ENCODE data around the gene ZNF543.
A peak's percentile ranks its signal among the peaks of the same experiment; 100 is the strongest.
"Not testable (repeated sequence)": the region's sequence is repeated elsewhere in the genome, so short reads cannot be mapped to it uniquely, and the experiment has no call there.

Gene ZNF543

DNA sequence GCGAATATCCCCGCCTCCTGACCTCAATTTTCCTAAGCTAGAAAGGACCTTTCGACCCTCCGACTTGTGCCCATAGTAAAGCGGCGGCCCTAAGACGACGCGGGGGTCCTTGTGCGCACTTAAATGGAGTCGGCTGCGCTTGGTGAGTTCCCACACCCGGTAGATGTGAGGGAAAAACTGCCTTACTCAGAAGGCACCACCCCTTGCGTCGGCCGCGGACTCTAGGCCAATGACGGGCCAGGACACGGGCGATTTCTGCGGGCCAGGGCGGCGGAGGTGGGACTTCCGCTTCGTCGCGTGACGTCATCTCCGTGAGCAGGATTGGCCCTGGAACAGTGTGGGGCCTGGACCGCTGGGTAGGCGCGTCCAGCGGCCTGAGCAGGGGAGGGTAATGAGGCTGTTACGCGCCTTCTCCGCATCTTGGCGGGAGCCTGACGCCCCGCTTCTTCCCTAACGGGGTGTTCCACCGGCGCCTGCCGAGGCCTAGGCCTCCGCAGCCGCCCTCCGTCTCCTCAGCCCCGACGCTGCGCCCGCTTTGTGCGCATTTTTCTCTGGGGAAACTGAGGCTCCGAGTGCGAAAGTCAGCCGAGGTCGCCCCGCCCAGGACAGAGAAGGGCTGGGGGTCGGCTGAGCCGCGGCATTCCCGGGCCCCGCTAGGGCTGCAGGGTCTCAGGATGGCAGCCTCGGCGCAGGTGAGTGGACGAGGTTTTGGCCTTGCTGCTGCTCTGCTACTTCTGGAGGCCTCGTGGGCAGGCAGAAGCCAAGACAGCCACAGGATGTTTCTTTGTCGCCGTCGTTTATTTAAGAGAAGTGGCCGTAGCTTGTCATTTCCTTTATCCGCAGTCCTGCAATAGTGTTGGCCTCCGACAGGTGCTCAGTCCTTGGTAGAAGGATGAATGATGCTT is at the start of gene ZNF543:
Gene ZNF543, plus strand, starts transcription at position 293 of the 905 bp plus-strand sequence. Its CDS starts 382 bp downstream, at position 675.
- peak within 1 kb of the TSS; percentile 95 for H3K4me3 ChIP-seq (ENCODE audit: low read length)
- peaks cover 20% of the 10 kb centered on the region for H3K27me3 ChIP-seq (ENCODE audit: insufficient read depth, low read length)
- no peak within 1 kb of the TSS for H3K27ac ChIP-seq (ENCODE audit: low read length)
- peaks cover 21% of the 10 kb centered on the region for H3K36me3 ChIP-seq (ENCODE audit: insufficient read depth, low read depth, low read length)
- peak within 1 kb of the TSS; percentile 92 for H3K9ac ChIP-seq (ENCODE audit: low read depth, low read length)
- H3K4me1 ChIP-seq (ENCODE audit: insufficient read depth, low read length) = 0 out of 2 replicates have a peak, but pooled peaks cover 6% of the 10 kb centered on the region
- no peaks in the 10 kb centered on the region for H3K9me3 ChIP-seq (ENCODE audit: insufficient read depth, low read depth, low read length)

- no peaks in the 10 kb centered on the region for H3K9me3 ChIP-seq (ENCODE audit: insufficient read depth, low read depth, low read length)
- H3K9ac ChIP-seq (ENCODE audit: low read depth, low read length) = no peak overlapping the region
- H3K4me3 ChIP-seq (ENCODE audit: low read length) = no peak overlapping the region
- H3K4me1 ChIP-seq (ENCODE audit: insufficient read depth, low read length) = no peaks in the 10 kb centered on the region
- H3K36me3 ChIP-seq (ENCODE audit: insufficient read depth, low read depth, low read length) = no peaks in the 10 kb centered on the region
- H3K27me3 ChIP-seq (ENCODE audit: insufficient read depth, low read length) = no peaks in the 10 kb centered on the region
- no peak overlapping the region for H3K27ac ChIP-seq (ENCODE audit: low read length)
Measured at GRCh38 chr19:57271280-57271679, 49.0 kb upstream of the ZNF543 start.

DNA sequence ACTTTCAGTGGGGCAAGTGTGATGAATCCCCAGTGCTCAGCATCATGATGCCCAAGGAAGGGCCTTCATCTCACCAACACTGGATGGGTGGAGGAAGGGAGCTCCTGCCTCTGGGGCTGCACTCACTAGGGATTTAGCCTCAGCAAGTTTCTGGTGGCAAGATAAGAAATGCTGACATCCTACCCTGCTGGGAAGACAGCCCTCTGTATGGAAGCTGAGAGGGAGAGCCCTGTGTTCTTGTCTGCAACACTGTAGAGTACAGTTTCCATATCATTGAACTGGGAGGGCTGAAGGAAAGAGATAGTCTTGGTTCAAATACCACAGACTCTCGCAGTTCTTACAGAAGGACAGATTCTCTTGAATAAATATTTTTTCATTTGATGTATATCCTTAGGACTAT is 47.3 kb upstream of the ZNF543 start:
- no peak overlapping the region for H3K9ac ChIP-seq (ENCODE audit: low read depth, low read length)
- H3K27ac ChIP-seq (ENCODE audit: low read length) = no peak overlapping the region
- no peaks in the 10 kb centered on the region for H3K4me1 ChIP-seq (ENCODE audit: insufficient read depth, low read length)
- H3K36me3 ChIP-seq (ENCODE audit: insufficient read depth, low read depth, low read length) = no peaks in the 10 kb centered on the region
- H3K27me3 ChIP-seq (ENCODE audit: insufficient read depth, low read length) = no peaks in the 10 kb centered on the region
- H3K4me3 ChIP-seq (ENCODE audit: low read length) = no peak overlapping the region
- H3K9me3 ChIP-seq (ENCODE audit: insufficient read depth, low read depth, low read length) = no peaks in the 10 kb centered on the region

- Histone ChIP-seq H3K27ac (ENCODE audit: low read length) (no peak overlapping the region), H3K9ac (ENCODE audit: low read depth, low read length) (no peak overlapping the region)
Measured at GRCh38 chr19:57276430-57276829, 43.8 kb upstream of the ZNF543 start.

GRCh38 chr19:57278481-57278880 is 41.8 kb upstream of the ZNF543 start:
- not testable (repeated sequence) for H3K9ac ChIP-seq (ENCODE audit: low read depth, low read length); H3K36me3 ChIP-seq (ENCODE audit: insufficient read depth, low read depth, low read length); H3K27me3 ChIP-seq (ENCODE audit: insufficient read depth, low read length); H3K4me3 ChIP-seq (ENCODE audit: low read length); H3K27ac ChIP-seq (ENCODE audit: low read length); H3K9me3 ChIP-seq (ENCODE audit: insufficient read depth, low read depth, low read length)
- H3K4me1 ChIP-seq (ENCODE audit: insufficient read depth, low read length) = peaks cover 11% of the 10 kb centered on the region

More at GRCh38 chr19:57276430-57276829, 43.8 kb upstream of the ZNF543 start:
- no peaks in the 10 kb centered on the region for H3K27me3 ChIP-seq (ENCODE audit: insufficient read depth, low read length)
- peaks cover 6% of the 10 kb centered on the region; the same call in 1 of the 2 replicates for H3K4me1 ChIP-seq (ENCODE audit: insufficient read depth, low read length)
- H3K9me3 ChIP-seq (ENCODE audit: insufficient read depth, low read depth, low read length) = no peaks in the 10 kb centered on the region
- H3K36me3 ChIP-seq (ENCODE audit: insufficient read depth, low read depth, low read length) = no peaks in the 10 kb centered on the region
- no peak overlapping the region for H3K4me3 ChIP-seq (ENCODE audit: low read length)

DNA sequence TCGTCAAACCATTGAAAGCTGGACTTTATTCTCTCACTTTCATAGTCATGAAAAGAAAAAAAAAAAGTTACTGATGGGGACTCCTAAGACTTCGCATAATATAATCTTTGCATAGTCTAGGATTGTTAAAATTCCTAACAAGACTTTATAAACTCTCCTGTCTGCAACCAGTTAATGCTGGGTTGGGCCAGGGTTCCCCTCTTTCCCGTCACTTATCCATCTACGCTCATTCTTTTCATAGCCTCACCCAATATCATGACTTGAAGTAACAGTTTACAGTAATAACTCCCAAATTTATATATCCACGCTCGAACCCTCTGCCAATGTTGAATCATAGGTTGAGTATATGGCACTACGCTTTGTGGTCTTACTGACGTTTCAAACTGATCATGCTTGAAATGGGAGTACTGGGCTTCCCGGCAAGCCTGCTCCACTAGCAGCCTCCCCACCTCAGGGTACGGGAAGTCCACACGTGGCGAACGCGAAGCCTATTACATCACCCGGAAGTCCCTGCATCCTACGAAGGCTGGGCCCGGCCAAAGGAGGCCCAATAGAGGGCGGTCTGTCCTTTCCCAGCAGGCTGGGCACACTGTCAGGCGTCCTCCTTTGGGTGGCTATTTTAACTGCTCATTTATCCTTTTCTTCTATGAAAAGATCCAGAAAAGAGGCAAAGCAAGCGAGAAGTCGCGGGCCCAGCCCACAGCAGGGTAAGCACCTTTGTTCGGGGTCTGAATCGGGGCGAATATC is 40.7 kb upstream of the ZNF543 start:
- no peaks in the 10 kb centered on the region for H3K27me3 ChIP-seq (ENCODE audit: insufficient read depth, low read length)
- peaks cover 11% of the 10 kb centered on the region for H3K4me1 ChIP-seq (ENCODE audit: insufficient read depth, low read length)
- peak overlapping the region; percentile 100 for H3K9ac ChIP-seq (ENCODE audit: low read depth, low read length)
- H3K36me3 ChIP-seq (ENCODE audit: insufficient read depth, low read depth, low read length) = peaks cover 16% of the 10 kb centered on the region
- H3K4me3 ChIP-seq (ENCODE audit: low read length) = peak overlapping the region; percentile 100
- peak overlapping the region; percentile 95 for H3K27ac ChIP-seq (ENCODE audit: low read length)
- H3K9me3 ChIP-seq (ENCODE audit: insufficient read depth, low read depth, low read length) = no peaks in the 10 kb centered on the region

GRCh38 chr19:57280165-57280961 is 39.9 kb upstream of the ZNF543 start, which contains the start of gene ZNF460:
TSS of gene ZNF460 (plus strand) at chr19:57280485. CDS start at chr19:57280807, 322 bp downstream.
- Histone ChIP-seq H3K9ac (ENCODE audit: low read depth, low read length) (peak within 1 kb of the TSS; percentile 100), H3K27me3 (ENCODE audit: insufficient read depth, low read length) (no peaks in the 10 kb centered on the region), H3K9me3 (ENCODE audit: insufficient read depth, low read depth, low read length) (no peaks in the 10 kb centered on the region), H3K4me3 (ENCODE audit: low read length) (peak within 1 kb of the TSS; percentile 100), H3K27ac (ENCODE audit: low read length) (peak within 1 kb of the TSS; percentile 95), H3K36me3 (ENCODE audit: insufficient read depth, low read depth, low read length) (peaks cover 23% of the 10 kb centered on the region), H3K4me1 (ENCODE audit: insufficient read depth, low read length) (peaks cover 11% of the 10 kb centered on the region)

DNA sequence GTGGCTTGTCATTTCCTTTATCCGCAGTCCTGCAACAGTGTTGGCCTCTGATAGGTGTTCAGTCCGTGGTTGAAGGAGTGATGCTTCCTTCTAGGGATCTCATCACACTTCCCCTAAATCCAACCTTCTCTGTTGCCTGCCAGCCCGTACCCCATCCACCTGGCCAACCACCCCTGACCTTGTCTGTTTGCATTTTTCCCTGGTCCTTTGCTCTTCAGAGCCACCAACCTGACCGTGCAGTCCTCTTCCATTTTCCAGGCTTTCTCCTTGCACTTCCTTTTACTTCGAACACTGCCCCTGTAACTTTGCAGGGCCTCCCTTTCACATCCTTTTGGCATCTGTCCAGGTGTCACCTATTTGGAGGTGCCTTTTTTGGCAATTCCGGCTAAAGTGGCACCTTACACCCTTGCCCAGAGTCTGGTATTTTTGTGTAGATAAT is 39.3 kb upstream of the ZNF543 start:
- Histone ChIP-seq H3K27ac (ENCODE audit: low read length) (peak overlapping the region; percentile 83), H3K9ac (ENCODE audit: low read depth, low read length) (peak overlapping the region; percentile 100), H3K4me3 (ENCODE audit: low read length) (peak overlapping the region; percentile 100), H3K27me3 (ENCODE audit: insufficient read depth, low read length) (no peaks in the 10 kb centered on the region), H3K4me1 (ENCODE audit: insufficient read depth, low read length) (peaks cover 11% of the 10 kb centered on the region), H3K9me3 (ENCODE audit: insufficient read depth, low read depth, low read length) (no peaks in the 10 kb centered on the region), H3K36me3 (ENCODE audit: insufficient read depth, low read depth, low read length) (peaks cover 30% of the 10 kb centered on the region)

DNA sequence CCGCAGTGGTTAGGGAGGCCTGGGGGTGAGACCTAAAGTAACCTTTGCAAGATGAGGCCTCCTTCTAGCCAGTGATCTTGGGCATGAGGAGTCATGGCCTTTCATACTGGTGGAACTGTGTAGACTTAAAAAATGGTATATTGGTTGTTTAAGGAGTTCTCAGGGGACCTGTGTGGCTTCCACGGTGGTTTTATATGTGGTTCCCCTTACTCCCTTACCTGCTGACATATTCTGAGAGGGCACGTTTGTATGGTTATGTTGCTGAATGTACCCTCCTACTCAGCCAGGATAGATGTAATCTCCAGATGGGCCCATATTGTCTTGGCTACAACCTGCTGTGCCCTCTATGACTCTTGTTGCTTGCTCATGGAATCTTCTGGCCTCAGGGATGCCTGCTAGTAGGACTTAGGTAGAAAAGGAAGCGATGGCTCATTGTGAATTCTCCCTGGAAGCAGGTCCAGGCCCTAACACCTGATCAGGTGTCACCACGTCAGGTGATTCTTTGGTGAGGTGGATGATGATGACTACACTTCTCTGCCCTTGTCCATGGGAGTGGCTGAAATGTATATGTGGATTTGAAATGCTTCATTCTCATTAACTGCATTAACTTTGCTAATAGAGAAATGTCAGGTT is 38.1 kb upstream of the ZNF543 start:
- Histone ChIP-seq H3K36me3 (ENCODE audit: insufficient read depth, low read depth, low read length) (peaks cover 39% of the 10 kb centered on the region), H3K9ac (ENCODE audit: low read depth, low read length) (peak overlapping the region; percentile 100; the same call in 1 of the 2 replicates), H3K4me1 (ENCODE audit: insufficient read depth, low read length) (peaks cover 11% of the 10 kb centered on the region), H3K27me3 (ENCODE audit: insufficient read depth, low read length) (no peaks in the 10 kb centered on the region), H3K27ac (ENCODE audit: low read length) (no peak overlapping the region), H3K4me3 (ENCODE audit: low read length) (peak overlapping the region; percentile 100), H3K9me3 (ENCODE audit: insufficient read depth, low read depth, low read length) (no peaks in the 10 kb centered on the region)

- H3K36me3 ChIP-seq (ENCODE audit: insufficient read depth, low read depth, low read length) = peaks cover 93% of the 10 kb centered on the region
- no peaks in the 10 kb centered on the region for H3K9me3 ChIP-seq (ENCODE audit: insufficient read depth, low read depth, low read length)
- H3K4me1 ChIP-seq (ENCODE audit: insufficient read depth, low read length) = no peaks in the 10 kb centered on the region
- H3K27me3 ChIP-seq (ENCODE audit: insufficient read depth, low read length) = no peaks in the 10 kb centered on the region
- no peak overlapping the region for H3K4me3 ChIP-seq (ENCODE audit: low read length)
- no peak overlapping the region for H3K27ac ChIP-seq (ENCODE audit: low read length)
- no peak overlapping the region for H3K9ac ChIP-seq (ENCODE audit: low read depth, low read length)
Measured at GRCh38 chr19:57288373-57288772, 31.9 kb upstream of the ZNF543 start.

DNA sequence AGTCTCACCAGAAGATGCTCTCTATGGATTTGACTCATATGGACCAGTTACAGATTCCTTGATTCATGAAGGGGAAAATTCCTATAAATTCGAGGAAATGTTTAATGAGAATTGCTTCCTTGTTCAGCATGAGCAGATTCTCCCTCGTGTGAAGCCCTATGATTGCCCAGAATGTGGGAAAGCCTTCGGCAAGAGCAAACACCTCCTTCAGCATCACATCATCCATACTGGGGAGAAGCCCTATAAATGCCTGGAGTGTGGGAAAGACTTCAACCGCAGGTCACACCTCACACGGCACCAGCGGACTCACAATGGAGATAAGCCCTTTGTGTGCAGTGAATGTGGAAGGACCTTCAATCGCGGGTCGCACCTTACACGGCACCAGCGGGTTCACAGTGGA is 29.3 kb upstream of the ZNF543 start:
- H3K9me3 ChIP-seq (ENCODE audit: insufficient read depth, low read depth, low read length) = no peaks in the 10 kb centered on the region
- peaks cover 88% of the 10 kb centered on the region for H3K36me3 ChIP-seq (ENCODE audit: insufficient read depth, low read depth, low read length)
- no peak overlapping the region for H3K27ac ChIP-seq (ENCODE audit: low read length)
- no peak overlapping the region for H3K4me3 ChIP-seq (ENCODE audit: low read length)
- H3K27me3 ChIP-seq (ENCODE audit: insufficient read depth, low read length) = no peaks in the 10 kb centered on the region
- H3K4me1 ChIP-seq (ENCODE audit: insufficient read depth, low read length) = no peaks in the 10 kb centered on the region
- H3K9ac ChIP-seq (ENCODE audit: low read depth, low read length) = no peak overlapping the region
